Hindlimb muscle (tissue), 1 donor: Measurements from ENCODE around the gene ALDOB. TPM values are rescaled to one million over a fixed set of nuclear protein-coding genes. Genes with fewer than 3 reads are reported as not detected.

ENCODE experiments used
- DNase-seq: peaks from one replicate; pipeline ENCODE4 v3.0.0-alpha.2; 2013
- polyA plus RNA-seq: library from polyadenylated mRNA; unstranded; fragments of 120-200 nt; gene quantifications from one replicate; pipeline ENCODE4 v1.2.1, GENCODE V29; 2013; ENCODE audit not compliant: insufficient read length

ALDOB gene
- polyA plus RNA-seq, result 0.35 TPM

- DNase-seq, result no peak
These were observed at the start of gene ALDOB for GRCh38 chr9:101435601-101436079. TSS of gene ALDOB (minus strand) at chr9:101435774. CDS start at chr9:101430887, 4,887 bp downstream.

- no peak for DNase-seq
These were observed 48.5 kb upstream of the ALDOB start for GRCh38 chr9:101484046-101484445.

- DNase-seq, result no peak
These were observed 45.7 kb upstream of the ALDOB start for GRCh38 chr9:101481261-101481660.

GRCh38 chr9:101480386-101480785 lies 44.8 kb upstream of the ALDOB start:
- no peak for DNase-seq

- no peak for DNase-seq
These were observed 43.9 kb upstream of the ALDOB start for GRCh38 chr9:101479338-101480030.

- no peak for DNase-seq
These were observed 43.3 kb upstream of the ALDOB start for GRCh38 chr9:101478906-101479305.

GRCh38 chr9:101478444-101478843 lies 42.9 kb upstream of the ALDOB start:
- no peak for DNase-seq

- DNase-seq, result no peak
These were observed 42.2 kb upstream of the ALDOB start for GRCh38 chr9:101477736-101478135.

- no peak for DNase-seq
These were observed 41.6 kb upstream of the ALDOB start for GRCh38 chr9:101477214-101477613.

- DNase-seq, result no peak
These were observed 41.1 kb upstream of the ALDOB start for GRCh38 chr9:101476576-101477208.

GRCh38 chr9:101472891-101473290 lies 37.3 kb upstream of the ALDOB start:
- DNase-seq, result no peak

GRCh38 chr9:101470929-101471328 lies 35.4 kb upstream of the ALDOB start:
- no peak for DNase-seq

GRCh38 chr9:101470021-101470420 lies 34.4 kb upstream of the ALDOB start:
- DNase-seq, result no peak

GRCh38 chr9:101469026-101469425 lies 33.5 kb upstream of the ALDOB start:
- no peak for DNase-seq

- DNase-seq, result no peak
These were observed 32.5 kb upstream of the ALDOB start for GRCh38 chr9:101468116-101468515.

- no peak for DNase-seq
These were observed 32.1 kb upstream of the ALDOB start for GRCh38 chr9:101467690-101468089.

GRCh38 chr9:101466863-101467262 lies 31.3 kb upstream of the ALDOB start:
- no peak for DNase-seq

GRCh38 chr9:101465326-101465915 lies 29.8 kb upstream of the ALDOB start:
- DNase-seq, result no peak

- DNase-seq, result no peak
These were observed 27.8 kb upstream of the ALDOB start for GRCh38 chr9:101463397-101463796.

GRCh38 chr9:101462558-101462957 lies 27.0 kb upstream of the ALDOB start:
- no peak for DNase-seq

- no peak for DNase-seq
These were observed 25.4 kb upstream of the ALDOB start for GRCh38 chr9:101460965-101461364.

GRCh38 chr9:101458963-101459631 lies 23.5 kb upstream of the ALDOB start:
- peak; percentile 13 for DNase-seq

GRCh38 chr9:101457003-101457402 lies 21.4 kb upstream of the ALDOB start:
- no peak for DNase-seq
